ENCODE results near the gene CMTM8.
A peak's percentile ranks its signal among the peaks of the same experiment; 100 is the strongest.

Gene CMTM8

GRCh38 chr3:32243519-32243918 lies 5.0 kb downstream of the CMTM8 start:
- Histone ChIP-seq H3K36me3 (ENCODE audit: control insufficient read depth in 1 of 2, insufficient read depth in 2 of 2, low read length in 2 of 2) (no peaks in the 10 kb centered on the region), H3K9ac (ENCODE audit: low read length) (no peak overlapping the region), H3K79me1 (ENCODE audit: low read length) (no peaks in the 10 kb centered on the region), H2BK120ac (ENCODE audit: insufficient read depth, low read length, poor library complexity) (no peak overlapping the region), H4K8ac (ENCODE audit: low read depth, low read length) (no peak overlapping the region), H3K27ac (ENCODE audit: low read depth, low read length) (no peak overlapping the region), H2AFZ (ENCODE audit: insufficient read depth, low read length, poor library complexity) (no peak overlapping the region), H4K91ac (ENCODE audit: low read depth, low read length) (no peak overlapping the region), H3K27me3 (ENCODE audit: insufficient read depth, low read length) (no peaks in the 10 kb centered on the region), H3K4ac (ENCODE audit: low read depth, low read length) (no peak overlapping the region), H3K4me2 (ENCODE audit: low read length) (no peak overlapping the region), H2BK5ac (ENCODE audit: low read depth, low read length, poor library complexity) (no peak overlapping the region), H2BK12ac (ENCODE audit: low read length) (no peak overlapping the region), H3K14ac (ENCODE audit: low read length) (no peak overlapping the region), H4K12ac (ENCODE audit: low read depth, low read length) (no peak overlapping the region), H3K18ac (ENCODE audit: low read length) (no peak overlapping the region), H3K9me3 (ENCODE audit: insufficient read depth, low read depth, low read length) (no peaks in the 10 kb centered on the region), H3K4me1 (ENCODE audit: control insufficient read depth in 1 of 2, insufficient read depth in 2 of 2, low read length in 2 of 2) (peaks cover 3 to 6% of the 10 kb centered on the region in 2 experiments), H3K23ac (ENCODE audit: low read length) (no peak overlapping the region), H2AK5ac (ENCODE audit: low read length) (no peak overlapping the region), H3K4me3 (ENCODE audit: low read depth, low read length) (no peak overlapping the region), H3K79me2 (ENCODE audit: control insufficient read depth, insufficient read depth, low read length, poor library complexity) (no peaks in the 10 kb centered on the region)
- no peak for DNase-seq
- WGBS (ENCODE audit: extremely low coverage, insufficient coverage, insufficient read length): no CpG with 5 or more reads among the region's 2 CpGs

- Histone ChIP-seq H3K4me1 (ENCODE audit: control insufficient read depth in 1 of 2, insufficient read depth in 2 of 2, low read length in 2 of 2) (no peaks in the 10 kb centered on the region), H2BK5ac (ENCODE audit: low read depth, low read length, poor library complexity) (no peak overlapping the region), H3K4ac (ENCODE audit: low read depth, low read length) (no peak overlapping the region), H3K9ac (ENCODE audit: low read length) (no peak overlapping the region), H2BK12ac (ENCODE audit: low read length) (no peak overlapping the region), H3K79me1 (ENCODE audit: low read length) (no peaks in the 10 kb centered on the region), H3K14ac (ENCODE audit: low read length) (no peak overlapping the region), H2AK5ac (ENCODE audit: low read length) (no peak overlapping the region), H3K79me2 (ENCODE audit: control insufficient read depth, insufficient read depth, low read length, poor library complexity) (no peaks in the 10 kb centered on the region), H3K36me3 (ENCODE audit: control insufficient read depth in 1 of 2, insufficient read depth in 2 of 2, low read length in 2 of 2) (no peaks in the 10 kb centered on the region), H4K91ac (ENCODE audit: low read depth, low read length) (no peak overlapping the region), H3K4me2 (ENCODE audit: low read length) (no peak overlapping the region), H2AFZ (ENCODE audit: insufficient read depth, low read length, poor library complexity) (no peak overlapping the region), H3K9me3 (ENCODE audit: insufficient read depth, low read depth, low read length) (no peaks in the 10 kb centered on the region), H3K27ac (ENCODE audit: low read depth, low read length) (no peak overlapping the region), H3K23ac (ENCODE audit: low read length) (no peak overlapping the region), H4K8ac (ENCODE audit: low read depth, low read length) (no peak overlapping the region), H2BK120ac (ENCODE audit: insufficient read depth, low read length, poor library complexity) (no peak overlapping the region), H4K12ac (ENCODE audit: low read depth, low read length) (no peak overlapping the region), H3K18ac (ENCODE audit: low read length) (no peak overlapping the region), H3K4me3 (ENCODE audit: low read depth, low read length) (no peak overlapping the region), H3K27me3 (ENCODE audit: insufficient read depth, low read length) (no peaks in the 10 kb centered on the region)
- DNase-seq: no peak
- no CpG with 5 or more reads among the region's 2 CpGs for WGBS (ENCODE audit: extremely low coverage, insufficient coverage, insufficient read length)
Measured at GRCh38 chr3:32245200-32245599, 6.7 kb downstream of the CMTM8 start.

GRCh38 chr3:32246079-32246675 lies 7.7 kb downstream of the CMTM8 start:
- Histone ChIP-seq H3K4me3 (ENCODE audit: low read depth, low read length) (no peak overlapping the region), H2AK5ac (ENCODE audit: low read length) (no peak overlapping the region), H4K12ac (ENCODE audit: low read depth, low read length) (no peak overlapping the region), H2BK120ac (ENCODE audit: insufficient read depth, low read length, poor library complexity) (no peak overlapping the region), H3K14ac (ENCODE audit: low read length) (no peak overlapping the region), H3K9ac (ENCODE audit: low read length) (no peak overlapping the region), H3K27ac (ENCODE audit: low read depth, low read length) (no peak overlapping the region), H3K18ac (ENCODE audit: low read length) (no peak overlapping the region), H4K91ac (ENCODE audit: low read depth, low read length) (no peak overlapping the region), H3K79me1 (ENCODE audit: low read length) (no peaks in the 10 kb centered on the region), H2AFZ (ENCODE audit: insufficient read depth, low read length, poor library complexity) (no peak overlapping the region), H3K4me1 (ENCODE audit: control insufficient read depth in 1 of 2, insufficient read depth in 2 of 2, low read length in 2 of 2) (no peaks in the 10 kb centered on the region), H3K23ac (ENCODE audit: low read length) (no peak overlapping the region), H3K4ac (ENCODE audit: low read depth, low read length) (no peak overlapping the region), H4K8ac (ENCODE audit: low read depth, low read length) (no peak overlapping the region), H3K36me3 (ENCODE audit: control insufficient read depth in 1 of 2, insufficient read depth in 2 of 2, low read length in 2 of 2) (no peaks in the 10 kb centered on the region), H2BK5ac (ENCODE audit: low read depth, low read length, poor library complexity) (no peak overlapping the region), H3K79me2 (ENCODE audit: control insufficient read depth, insufficient read depth, low read length, poor library complexity) (no peaks in the 10 kb centered on the region), H2BK12ac (ENCODE audit: low read length) (no peak overlapping the region), H3K27me3 (ENCODE audit: insufficient read depth, low read length) (no peaks in the 10 kb centered on the region), H3K4me2 (ENCODE audit: low read length) (no peak overlapping the region), H3K9me3 (ENCODE audit: insufficient read depth, low read depth, low read length) (no peaks in the 10 kb centered on the region)
- WGBS (ENCODE audit: extremely low coverage, insufficient coverage, insufficient read length): no CpG with 5 or more reads among the region's 4 CpGs
- no peak for DNase-seq

- Histone ChIP-seq H3K9ac (ENCODE audit: low read length) (no peak overlapping the region), H3K79me2 (ENCODE audit: control insufficient read depth, insufficient read depth, low read length, poor library complexity) (no peaks in the 10 kb centered on the region), H4K8ac (ENCODE audit: low read depth, low read length) (no peak overlapping the region), H2AK5ac (ENCODE audit: low read length) (no peak overlapping the region), H3K27me3 (ENCODE audit: insufficient read depth, low read length) (no peaks in the 10 kb centered on the region), H3K79me1 (ENCODE audit: low read length) (no peaks in the 10 kb centered on the region), H2AFZ (ENCODE audit: insufficient read depth, low read length, poor library complexity) (no peak overlapping the region), H4K91ac (ENCODE audit: low read depth, low read length) (no peak overlapping the region), H4K12ac (ENCODE audit: low read depth, low read length) (no peak overlapping the region), H3K4me2 (ENCODE audit: low read length) (no peak overlapping the region), H2BK12ac (ENCODE audit: low read length) (no peak overlapping the region), H3K27ac (ENCODE audit: low read depth, low read length) (no peak overlapping the region), H3K9me3 (ENCODE audit: insufficient read depth, low read depth, low read length) (no peaks in the 10 kb centered on the region), H3K23ac (ENCODE audit: low read length) (no peak overlapping the region), H2BK5ac (ENCODE audit: low read depth, low read length, poor library complexity) (no peak overlapping the region), H2BK120ac (ENCODE audit: insufficient read depth, low read length, poor library complexity) (no peak overlapping the region), H3K14ac (ENCODE audit: low read length) (no peak overlapping the region), H3K4ac (ENCODE audit: low read depth, low read length) (no peak overlapping the region), H3K18ac (ENCODE audit: low read length) (no peak overlapping the region), H3K4me1 (ENCODE audit: control insufficient read depth in 1 of 2, insufficient read depth in 2 of 2, low read length in 2 of 2) (no peaks in the 10 kb centered on the region), H3K36me3 (ENCODE audit: control insufficient read depth in 1 of 2, insufficient read depth in 2 of 2, low read length in 2 of 2) (no peaks in the 10 kb centered on the region), H3K4me3 (ENCODE audit: low read depth, low read length) (no peak overlapping the region)
- peak in 1 of 2 donors; percentile 51 for DNase-seq
- whole genome bisulfite sequencing (ENCODE audit: extremely low coverage, insufficient coverage, insufficient read length): no CpG with 5 or more reads among the region's 4 CpGs
Measured at GRCh38 chr3:32249184-32249782, 10.8 kb downstream of the CMTM8 start.

Data from trophoblast cell (in vitro differentiated cells and primary cell).